ENCODE data around the gene ATRNL1. TPM values are rescaled to one million over a fixed set of nuclear protein-coding genes. Genes with fewer than 3 reads are reported as not detected.

ATRNL1 gene
- total and polyA plus RNA-seq, 10 donors, result 0.29 to 6.3 (median 2.2) TPM

- Histone ChIP-seq H3K4me1 (no peaks in the 10 kb centered on the region), H3K27me3 (replicated peaks in 1 of 7) (no peaks in the 10 kb centered on the region), H3K9me3 (peaks cover 0 to 30% (median 4%) of the 10 kb centered on the region in 8 donors), H3K36me3 (no peaks in the 10 kb centered on the region), H3K4me3 (peak overlapping the region in 2 of 8 donors; percentile 5 to 20), H3K27ac (peak overlapping the region in 2 of 8 donors; percentile 5 to 7)
- DNase-seq, result no peak
- TF ChIP-seq POLR2AphosphoS5 (IDR thresholded peaks at IDR 0.05) (no peak), POLR2A (IDR thresholded peaks at IDR 0.05) (no peak), CTCF (IDR thresholded peaks at IDR 0.05 in 8 of 11, conservative IDR thresholded peaks at IDR 0.05 in 3 of 11) (no peak)
- intact Hi-C loops (cut with DNase I; ENCODE audit: low total_unique reads), result no loop called here
- 58 to 65% (median 62%) methylated on average over 8 of the region's 8 CpGs for WGBS, 5 donors
Measured at GRCh38 chr10:115981081-115981480, 887.9 kb downstream of the ATRNL1 start.

- Histone ChIP-seq H3K27ac (no peak overlapping the region), H3K9me3 (peaks cover 0 to 40% (median 8%) of the 10 kb centered on the region in 8 donors), H3K4me3 (no peak overlapping the region), H3K4me1 (no peaks in the 10 kb centered on the region), H3K27me3 (replicated peaks in 1 of 7) (no peaks in the 10 kb centered on the region), H3K36me3 (no peaks in the 10 kb centered on the region)
- intact Hi-C loops (cut with DNase I; ENCODE audit: low total_unique reads), result no loop called here
- TF ChIP-seq POLR2AphosphoS5 (IDR thresholded peaks at IDR 0.05) (no peak), POLR2A (IDR thresholded peaks at IDR 0.05) (no peak), CTCF (IDR thresholded peaks at IDR 0.05 in 8 of 11, conservative IDR thresholded peaks at IDR 0.05 in 3 of 11) (no peak)
- DNase-seq, result no peak
- 85 to 90% (median 89%) methylated on average over 6 of the region's 6 CpGs for whole genome bisulfite sequencing, 5 donors
Measured at GRCh38 chr10:115982076-115982475, 888.9 kb downstream of the ATRNL1 start.

- Histone ChIP-seq H3K9me3 (peaks cover 0 to 44% (median 8%) of the 10 kb centered on the region in 8 donors), H3K27me3 (replicated peaks in 1 of 7) (no peaks in the 10 kb centered on the region), H3K36me3 (no peaks in the 10 kb centered on the region), H3K4me1 (no peaks in the 10 kb centered on the region), H3K4me3 (no peak overlapping the region), H3K27ac (no peak overlapping the region)
- intact Hi-C loops (cut with DNase I; ENCODE audit: low total_unique reads), result no loop called here
- TF ChIP-seq POLR2AphosphoS5 (IDR thresholded peaks at IDR 0.05), result no peak
- no peak for TF ChIP-seq POLR2A (IDR thresholded peaks at IDR 0.05)
- TF ChIP-seq CTCF (IDR thresholded peaks at IDR 0.05 in 8 of 11, conservative IDR thresholded peaks at IDR 0.05 in 3 of 11), result no peak
- WGBS, 5 donors, result 74 to 86% (median 79%) methylated on average over 2 of the region's 2 CpGs
- no peak for DNase-seq
Measured at GRCh38 chr10:115982526-115982925, 889.4 kb downstream of the ATRNL1 start.

- WGBS, 5 donors, result 32 to 54% (median 36%) methylated on average over 1 of the region's 1 CpG
- intact Hi-C loops (cut with DNase I; ENCODE audit: low total_unique reads), result no loop called here
- Histone ChIP-seq H3K27ac (no peak overlapping the region), H3K27me3 (replicated peaks in 1 of 7) (no peaks in the 10 kb centered on the region), H3K36me3 (no peaks in the 10 kb centered on the region), H3K9me3 (peaks cover 0 to 58% (median 9%) of the 10 kb centered on the region in 8 donors), H3K4me3 (no peak overlapping the region), H3K4me1 (no peaks in the 10 kb centered on the region)
- TF ChIP-seq POLR2A (IDR thresholded peaks at IDR 0.05) (no peak), CTCF (IDR thresholded peaks at IDR 0.05 in 8 of 11, conservative IDR thresholded peaks at IDR 0.05 in 3 of 11) (no peak), POLR2AphosphoS5 (IDR thresholded peaks at IDR 0.05) (no peak)
- no peak for DNase-seq
Measured at GRCh38 chr10:115985786-115986185, 892.6 kb downstream of the ATRNL1 start.
